HCT116 (cell line): Measurements from ENCODE around the gene EGFR. TPM values are rescaled to one million over a fixed set of nuclear protein-coding genes. Genes with fewer than 3 reads are reported as not detected.

Experiments
- ATAC-seq: fragments of 200-7000 bp; cut with Tn5 transposase; 2 replicates; pipeline ENCODE4 v1.9.1; 2020; ENCODE audit warnings: mild to moderate bottlenecking, moderate library complexity
- BruUV-seq: library from RNA; stranded (reverse); fragments of 400-500 nt; replicated peaks from 2 replicates; lab custom pipeline; 2021; lab: Mats Ljungman, UMichigan
- CTCF ChIA-PET: fragments of 300-600 bp; sonication (Branson Sonifier 250); formaldehyde crosslinking; loops from one replicate; lab custom pipeline; 2021; ENCODE audit warnings: antibody characterized with exemption; lab: Charles Lee
- POLR2A ChIA-PET: fragments of 300-600, 350-600 bp; sonication (Branson Sonifier 250); formaldehyde crosslinking; loops from one replicate; lab custom pipeline; 2021; ENCODE audit warnings: antibody characterized with exemption; lab: Charles Lee
- RAD21 ChIA-PET, 2 experiments: fragments of 300-600 bp; sonication (Branson Sonifier 250); formaldehyde crosslinking; loops; one replicate each; lab custom pipeline; 2023; ENCODE audit warnings: low total read pairs in 2 of 2; ENCODE audit not compliant: uncharacterized antibody in 2 of 2, unreplicated experiment in 2 of 2, low non-redundant PET in 1 of 2; lab: Charles Lee
- DNase-seq: peaks from one replicate; pipeline ENCODE4 v3.0.0-alpha.2; 2010; ENCODE audit warnings: low read depth, low spot score
- H2AFZ ChIP-seq: fragments of 200-600 bp; shearing (Covaris generic), sonication (generic); 2 replicates; pipeline ENCODE4 v1.6.1; 2017; ENCODE audit warnings: low read depth, mixed run types, mixed read lengths, antibody characterized with exemption, low read length; ENCODE audit not compliant: poor library complexity, severe bottlenecking
- H3K27ac ChIP-seq: 2 replicates; pipeline ENCODE4 v1.5.1; 2012; ENCODE audit warnings: low read depth, low read length
- H3K27me3 ChIP-seq: fragments of 200-600 bp; sonication (generic); 2 replicates; pipeline ENCODE4 v1.6.1; 2016; ENCODE audit warnings: mixed run types, low read length, mixed read lengths; ENCODE audit not compliant: insufficient read depth
- H3K36me3 ChIP-seq, 2 experiments: fragments of 200-500 bp in 1 of 2; fragments of 200-600 bp in 1 of 2; sonication (Bioruptor generic) in 1 of 2; sonication (generic) in 1 of 2; 2 replicates each; pipeline versions ENCODE4 v1.5.1 to v1.6.1; 2014 to 2016; ENCODE audit warnings: low read length in 2 of 2, inconsistent platforms in 1 of 2, mixed read lengths in 1 of 2, mixed run types in 1 of 2; ENCODE audit not compliant: insufficient read depth in 2 of 2, control insufficient read depth in 1 of 2
- H3K4me1 ChIP-seq, 2 experiments: fragments of 200-600 bp in 1 of 2; sonication (generic) in 1 of 2; 2 replicates each; pipeline versions ENCODE4 v1.5.1 to v1.6.1; 2012 to 2017; ENCODE audit warnings: low read length in 2 of 2, inconsistent platforms in 1 of 2, mild to moderate bottlenecking in 1 of 2, mixed read lengths in 1 of 2, mixed run types in 1 of 2, moderate library complexity in 1 of 2; ENCODE audit not compliant: insufficient read depth in 2 of 2, control insufficient read depth in 1 of 2
- H3K4me2 ChIP-seq: fragments of 200-600 bp; sonication (generic); 2 replicates; pipeline ENCODE4 v1.6.1; 2017; ENCODE audit warnings: mixed run types, low read length, mixed read lengths
- H3K4me3 ChIP-seq, 2 experiments: fragments of 200-600 bp in 1 of 2; sonication (generic) in 1 of 2; replicated peaks in 1 of 2; 2 replicates each; pipeline ENCODE4 v1.5.1; 2011 to 2016; ENCODE audit warnings: low read length in 2 of 2, control low read depth in 1 of 2, low read depth in 1 of 2, mild to moderate bottlenecking in 1 of 2, mixed read lengths in 1 of 2, mixed run types in 1 of 2
- H3K79me2 ChIP-seq: fragments of 200-600 bp; sonication (generic); 2 replicates; pipeline ENCODE4 v1.6.1; 2017; ENCODE audit warnings: mild to moderate bottlenecking, mixed run types, low read length, moderate library complexity, mixed read lengths; ENCODE audit not compliant: insufficient read depth
- H3K9ac ChIP-seq: fragments of 200-600 bp; sonication (generic); 2 replicates; pipeline ENCODE4 v1.6.1; 2016; ENCODE audit warnings: low read length, mixed read lengths
- H3K9me2 ChIP-seq: fragments of 200-600 bp; sonication (generic), shearing (Covaris generic); 2 replicates; pipeline ENCODE4 v1.6.1; 2017; ENCODE audit warnings: mixed run types, mild to moderate bottlenecking, moderate library complexity; ENCODE audit not compliant: insufficient read depth
- H3K9me3 ChIP-seq, 2 experiments: fragments of 200-500 bp in 1 of 2; fragments of 200-600 bp in 1 of 2; sonication (Bioruptor generic) in 1 of 2; sonication (generic) in 1 of 2; 2 replicates each; pipeline ENCODE4 v1.6.1; 2014 to 2017; ENCODE audit warnings: low read length in 2 of 2, mixed read lengths in 2 of 2, inconsistent platforms in 1 of 2, low read depth in 1 of 2, mild to moderate bottlenecking in 1 of 2, mixed run types in 1 of 2, moderate library complexity in 1 of 2; ENCODE audit not compliant: control insufficient read depth in 1 of 2, insufficient read depth in 1 of 2
- H4K20me1 ChIP-seq: fragments of 200-600 bp; sonication (generic), shearing (Covaris generic); 2 replicates; pipeline ENCODE4 v1.6.1; 2017; ENCODE audit warnings: mixed run types, mild to moderate bottlenecking, moderate library complexity; ENCODE audit not compliant: insufficient read depth
- ATF3 ChIP-seq: IDR thresholded peaks from 2 replicates; pipeline ENCODE4 v1.6.1; 2012
- CBX3 ChIP-seq: IDR thresholded peaks from 2 replicates; pipeline ENCODE4 v1.6.1; 2012; ENCODE audit warnings: low read depth
- CEBPB ChIP-seq: IDR thresholded peaks from 2 replicates; pipeline ENCODE4 v1.6.1; 2012; ENCODE audit warnings: low read depth
- POLR2A ChIP-seq: IDR thresholded peaks from 2 replicates; pipeline ENCODE4 v1.7.0; 2011; ENCODE audit warnings: borderline replicate concordance; ENCODE audit not compliant: insufficient read depth, insufficient read length; ENCODE audit errors: extremely low read depth
- SIN3A ChIP-seq: IDR thresholded peaks from 2 replicates; pipeline ENCODE4 v1.6.1; 2012; ENCODE audit warnings: low read depth
- TCF7L2 ChIP-seq: IDR thresholded peaks from 2 replicates; pipeline ENCODE4 v1.7.0; 2011; ENCODE audit warnings: borderline replicate concordance, inconsistent platforms; ENCODE audit not compliant: insufficient read depth, insufficient read length; ENCODE audit errors: extremely low read depth
- YY1 ChIP-seq: IDR thresholded peaks from 2 replicates; pipeline ENCODE4 v1.6.1; 2011; ENCODE audit warnings: low read length, low read depth, moderate library complexity, mild to moderate bottlenecking; ENCODE audit not compliant: insufficient replicate concordance; ENCODE audit errors: extremely low read depth
- ZFX ChIP-seq: fragments of 450-650 bp; IDR thresholded peaks from 2 replicates; pipeline ENCODE4 v1.6.1; 2017
- intact Hi-C: fragments of 100-400 bp; cut with micrococcal nuclease; formaldehyde crosslinking; loops from 2 replicates; pipeline ENCODE4 v1.10.0; 2022
- total RNA-seq: library from RNA; stranded (reverse); gene quantifications from one replicate; pipeline ENCODE4 v1.2.1, GENCODE V29; 2021; ENCODE audit not compliant: unreplicated experiment

EGFR gene
- total RNA-seq, 1 experiment from 2014 or later: 71.5 TPM

- no peak for TF ChIP-seq CEBPB
- TF ChIP-seq CBX3: no peak
Measured at GRCh38 chr7:55189878-55190436, 171.1 kb downstream of the EGFR start (continued).

DNA sequence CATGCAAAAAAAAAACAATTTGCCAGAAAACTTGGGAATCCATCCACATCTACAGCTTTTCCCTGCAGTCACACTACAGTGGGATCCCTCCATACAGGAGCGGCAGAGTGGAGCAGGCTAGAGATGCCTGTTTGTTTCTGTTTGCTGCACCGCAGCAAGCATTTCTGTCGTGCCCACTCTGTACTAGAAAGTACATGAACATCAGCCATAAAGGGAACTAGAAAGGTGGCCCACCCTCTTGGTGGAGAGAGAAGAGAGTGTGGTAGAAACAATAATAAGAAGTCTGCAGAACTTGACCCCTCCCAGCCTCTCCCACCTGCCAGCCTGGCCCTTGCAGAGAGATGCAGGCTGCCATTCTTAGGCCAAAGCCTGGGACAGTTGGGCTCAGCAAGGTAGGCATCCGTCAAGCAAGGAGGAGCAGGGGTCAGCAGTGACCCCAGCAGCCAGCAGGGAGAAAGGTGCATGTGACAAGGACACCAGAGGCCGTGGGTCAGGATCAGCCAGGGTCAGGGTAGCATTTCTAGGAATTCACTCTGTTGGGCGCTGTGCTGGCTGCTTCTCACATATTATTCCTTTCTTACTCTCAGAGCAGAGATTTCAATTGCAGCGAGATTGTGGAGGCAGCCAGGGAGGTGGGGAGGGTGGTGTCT, 171.8 kb downstream of the EGFR start:
- ChIA-PET POLR2A (no interaction called here), RAD21 (no interaction called here)
- no TSS peak for BruUV-seq
- DNase-seq: no peak
- Histone ChIP-seq H3K9me3 (no peaks in the 10 kb centered on the region), H2AFZ (no peak overlapping the region)
- TF ChIP-seq SIN3A: no peak
- no peak for TF ChIP-seq POLR2A
- TF ChIP-seq ATF3: no peak
- TF ChIP-seq YY1: no peak
- no peak for TF ChIP-seq TCF7L2
- no peak for TF ChIP-seq CBX3
- no peak for TF ChIP-seq ZFX
- no peak for TF ChIP-seq CEBPB
- TF ChIP-seq, all 23 proteins: peak for 0
- H4K20me1 ChIP-seq: no peaks in the 10 kb centered on the region
- no peak overlapping the region for H3K9ac ChIP-seq
- no peaks in the 10 kb centered on the region for H3K27me3 ChIP-seq
- CTCF ChIA-PET: no interaction called here
- no peaks in the 10 kb centered on the region for H3K79me2 ChIP-seq
- H3K27ac ChIP-seq: no peak overlapping the region
- H3K4me2 ChIP-seq: no peak overlapping the region
- H3K9me2 ChIP-seq: no peaks in the 10 kb centered on the region
- no peak for ATAC-seq
- intact Hi-C loops: no loop called here
- no peak overlapping the region for H3K4me3 ChIP-seq
- H3K36me3 ChIP-seq: peaks cover 0 to 16% of the 10 kb centered on the region in 2 experiments; a peak in 3 of 4 replicates
- peaks cover 0 to 12% of the 10 kb centered on the region in 2 experiments; a peak in 3 of 4 replicates for H3K4me1 ChIP-seq
